Activated naive CD8-positive, alpha-beta T cell treated with anti-CD3 and anti-CD28 coated beads, Interleukin-2, amount 50 U/mL, for 24 hours (primary cell): ENCODE measurements around the gene ALKBH5.

Experiments
- ATAC-seq: fragments of 150-1000 bp; cut with Tn5 transposase; one replicate; pipeline ENCODE4 v1.10.0; 2021
- DNase-seq: peaks from one replicate; pipeline ENCODE4 v3.0.0; 2021
- H3K27ac Mint-ChIP-seq: one replicate; pipeline ENCODE4 v1.8.0; 2021; ENCODE audit warnings: mild to moderate bottlenecking, mixed read lengths
- H3K27me3 Mint-ChIP-seq: one replicate; pipeline ENCODE4 v1.8.0; 2021; ENCODE audit warnings: mixed read lengths
- H3K36me3 Mint-ChIP-seq: one replicate; pipeline ENCODE4 v1.8.0; 2021; ENCODE audit warnings: low read depth, mixed read lengths
- H3K4me1 Mint-ChIP-seq: one replicate; pipeline ENCODE4 v1.8.0; 2021; ENCODE audit warnings: mixed read lengths
- H3K4me3 Mint-ChIP-seq: one replicate; pipeline ENCODE4 v1.8.0; 2021; ENCODE audit warnings: mild to moderate bottlenecking, moderate library complexity, mixed read lengths
- H3K9me3 Mint-ChIP-seq: one replicate; pipeline ENCODE4 v1.8.0; 2021; ENCODE audit warnings: mixed read lengths

Gene ALKBH5

DNA sequence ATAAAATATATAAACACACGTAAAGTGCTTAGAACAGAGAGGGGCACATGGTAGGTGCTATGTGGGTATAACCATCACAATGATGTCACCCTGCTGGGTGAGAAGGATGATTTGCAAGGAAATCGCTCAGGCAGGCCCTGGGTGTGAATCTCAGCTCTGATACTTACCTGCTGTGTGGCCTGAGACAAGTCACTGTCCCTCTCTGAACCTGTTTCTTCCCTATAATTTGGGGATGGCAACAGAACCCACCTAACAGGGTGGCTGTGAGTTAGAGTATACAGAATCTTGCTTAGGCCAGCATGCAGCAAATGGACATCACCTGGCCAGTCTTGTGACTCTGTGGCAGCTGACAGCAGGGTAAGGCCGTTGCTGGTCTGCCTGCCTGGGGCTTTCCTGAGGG lies 36.6 kb upstream of the ALKBH5 start:
- H3K4me3 Mint-ChIP-seq, result no peak overlapping the region
- no peak overlapping the region for H3K27ac Mint-ChIP-seq
- H3K36me3 Mint-ChIP-seq, result no peaks in the 10 kb centered on the region
- no peaks in the 10 kb centered on the region for H3K27me3 Mint-ChIP-seq
- H3K4me1 Mint-ChIP-seq, result no peaks in the 10 kb centered on the region
- no peak for ATAC-seq
- H3K9me3 Mint-ChIP-seq, result no peaks in the 10 kb centered on the region
- DNase-seq, result no peak

DNA sequence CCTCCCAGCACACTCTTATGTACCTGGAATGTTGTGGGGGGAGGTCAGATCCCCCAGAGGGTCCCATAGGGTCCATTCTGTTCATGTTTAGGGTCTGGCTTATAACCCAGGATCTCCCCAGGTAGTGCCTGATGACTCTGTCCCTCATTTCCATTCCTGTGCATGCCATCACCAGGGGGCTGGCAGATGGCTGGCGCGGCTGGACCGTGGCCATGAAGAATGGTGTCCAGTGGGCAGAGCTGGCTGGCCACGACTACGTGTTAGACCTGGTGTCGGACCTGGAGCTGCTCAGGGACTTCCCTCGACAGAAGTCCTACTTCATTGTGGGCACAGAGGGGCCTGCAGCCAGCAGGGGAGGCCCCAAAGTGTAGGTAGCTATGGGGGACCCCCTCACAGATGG lies 35.0 kb upstream of the ALKBH5 start:
- Mint-ChIP-seq H3K36me3 (no peaks in the 10 kb centered on the region), H3K27me3 (no peaks in the 10 kb centered on the region), H3K4me1 (peaks cover 4% of the 10 kb centered on the region), H3K9me3 (no peaks in the 10 kb centered on the region), H3K27ac (no peak overlapping the region), H3K4me3 (no peak overlapping the region)
- no peak for ATAC-seq
- DNase-seq, result no peak

DNA sequence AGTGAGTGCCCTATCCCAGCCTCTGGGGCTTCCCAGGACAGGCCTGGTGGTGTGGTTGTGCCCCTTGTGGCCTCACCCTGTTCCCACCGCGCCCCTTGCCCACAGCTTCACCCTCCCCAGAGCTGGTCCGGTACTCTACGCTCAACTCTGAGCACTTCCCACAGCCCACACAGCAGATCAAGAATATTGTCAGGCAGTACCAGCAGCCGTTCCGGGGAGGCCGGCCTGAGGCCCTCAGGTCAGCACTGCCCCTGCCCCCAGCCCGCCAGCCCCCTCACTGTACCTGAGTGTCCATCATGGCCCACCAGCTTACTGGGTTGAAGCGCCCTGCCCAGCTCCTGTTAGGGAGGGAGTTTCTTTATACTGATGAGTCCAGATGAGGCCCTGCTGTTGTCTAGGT lies 32.3 kb upstream of the ALKBH5 start:
- Mint-ChIP-seq H3K9me3 (no peaks in the 10 kb centered on the region), H3K4me3 (no peak overlapping the region), H3K4me1 (peaks cover 9% of the 10 kb centered on the region), H3K27ac (no peak overlapping the region), H3K36me3 (no peaks in the 10 kb centered on the region), H3K27me3 (no peaks in the 10 kb centered on the region)
- DNase-seq (no peak), ATAC-seq (no peak)

DNA sequence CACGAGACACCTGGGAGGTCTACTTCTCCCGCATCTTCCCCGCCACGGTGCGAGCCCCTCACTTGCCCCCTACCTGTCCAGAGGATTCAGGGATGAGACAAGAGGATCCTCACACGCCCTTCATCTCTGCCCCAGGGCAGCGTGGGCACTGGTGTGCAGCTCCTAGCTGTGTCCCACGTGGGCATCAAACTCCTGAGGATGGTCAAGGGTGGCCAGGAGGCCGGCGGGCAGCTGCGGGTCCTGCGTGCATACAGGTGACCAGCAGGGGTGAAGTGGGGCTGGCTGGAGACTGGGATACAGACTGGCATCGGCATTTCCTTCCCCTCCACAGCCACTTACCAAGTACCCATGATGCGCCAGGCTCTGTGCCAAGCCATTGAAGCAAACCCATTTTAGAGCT lies 28.4 kb upstream of the ALKBH5 start:
- Mint-ChIP-seq H3K36me3 (no peaks in the 10 kb centered on the region), H3K27me3 (no peaks in the 10 kb centered on the region), H3K4me3 (no peak overlapping the region)

GRCh38 chr17:18156171-18156975 lies 27.3 kb upstream of the ALKBH5 start:
- Mint-ChIP-seq H3K36me3 (no peaks in the 10 kb centered on the region), H3K9me3 (no peaks in the 10 kb centered on the region), H3K4me3 (no peak overlapping the region), H3K27me3 (no peaks in the 10 kb centered on the region), H3K27ac (no peak overlapping the region), H3K4me1 (peaks cover 17% of the 10 kb centered on the region)
- ATAC-seq (no peak), DNase-seq (no peak)

More for the DNA sequence above, 28.4 kb upstream of the ALKBH5 start:
- peaks cover 16% of the 10 kb centered on the region for H3K4me1 Mint-ChIP-seq
- DNase-seq (no peak), ATAC-seq (no peak)
- no peak overlapping the region for H3K27ac Mint-ChIP-seq
- H3K9me3 Mint-ChIP-seq, result no peaks in the 10 kb centered on the region

GRCh38 chr17:18156976-18157280 lies 26.7 kb upstream of the ALKBH5 start:
- H3K36me3 Mint-ChIP-seq, result no peaks in the 10 kb centered on the region
- DNase-seq (no peak), ATAC-seq (no peak)
- no peak overlapping the region for H3K4me3 Mint-ChIP-seq
- H3K4me1 Mint-ChIP-seq, result peaks cover 17% of the 10 kb centered on the region
- no peaks in the 10 kb centered on the region for H3K9me3 Mint-ChIP-seq
- no peak overlapping the region for H3K27ac Mint-ChIP-seq
- no peaks in the 10 kb centered on the region for H3K27me3 Mint-ChIP-seq

DNA sequence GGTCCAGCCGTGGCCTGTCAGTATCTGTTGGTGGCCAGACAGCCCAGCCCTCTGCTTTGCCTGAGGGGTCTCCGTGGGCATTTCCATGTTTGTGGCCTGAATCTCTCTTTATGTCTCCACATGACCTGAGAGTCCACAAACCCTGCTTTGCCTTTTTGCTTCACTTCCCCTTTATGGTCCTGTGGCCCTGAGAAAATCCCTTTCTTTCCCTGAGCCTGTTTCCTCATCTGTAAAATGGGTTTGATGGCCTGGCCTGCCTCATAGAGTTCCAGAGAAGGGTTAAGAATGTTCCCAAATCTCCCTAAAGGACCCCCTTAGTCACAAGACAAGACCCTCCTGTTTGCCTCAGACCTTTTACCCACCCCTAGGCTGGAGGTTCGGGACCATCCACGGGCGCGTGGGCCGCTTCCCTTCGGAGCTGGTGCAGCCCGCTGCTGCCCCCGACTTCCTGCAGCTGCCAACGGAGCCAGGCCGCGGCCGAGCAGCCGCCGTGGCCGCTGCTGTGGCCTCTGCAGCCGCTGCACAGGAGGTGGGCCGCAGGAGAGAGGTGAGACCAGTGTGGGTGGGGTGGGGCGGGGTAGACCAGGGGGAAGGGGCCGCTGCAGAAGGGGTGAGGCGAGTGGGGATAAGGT lies 26.2 kb upstream of the ALKBH5 start:
- Mint-ChIP-seq H3K4me3 (peak overlapping the region; percentile 71), H3K27me3 (no peaks in the 10 kb centered on the region), H3K36me3 (no peaks in the 10 kb centered on the region), H3K27ac (peak overlapping the region; percentile 84), H3K4me1 (peaks cover 17% of the 10 kb centered on the region), H3K9me3 (no peaks in the 10 kb centered on the region)
- no peak for DNase-seq
- no peak for ATAC-seq

DNA sequence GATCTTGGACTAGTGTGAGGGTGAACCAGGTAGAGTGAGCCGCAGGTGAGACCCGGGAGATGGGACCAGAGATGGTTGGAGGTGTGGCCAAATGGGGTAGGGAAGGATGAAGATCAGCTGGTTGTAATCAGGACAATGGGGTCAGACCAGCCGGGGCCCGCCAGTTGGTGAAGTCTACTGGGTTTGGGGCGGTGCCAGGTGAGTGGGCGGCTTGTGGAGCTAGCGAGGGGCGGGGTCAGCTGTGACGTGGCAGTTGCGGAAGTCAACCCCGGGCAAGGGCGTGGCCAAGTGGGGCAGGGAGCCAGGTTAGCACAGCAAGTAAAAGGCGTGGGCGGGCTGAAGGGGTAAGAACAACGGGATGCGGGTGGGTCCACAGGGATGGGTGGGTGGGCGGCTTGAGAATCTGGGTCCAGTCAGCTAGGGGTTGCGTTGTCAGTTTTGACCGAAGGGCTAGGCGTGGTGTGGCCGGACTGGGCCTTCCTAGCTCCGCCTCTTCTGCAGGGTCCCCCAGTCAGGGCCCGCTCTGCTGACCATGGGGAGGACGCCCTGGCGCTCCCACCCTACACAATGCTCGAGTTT lies 25.5 kb upstream of the ALKBH5 start:
- peak; percentile 97 for DNase-seq
- Mint-ChIP-seq H3K4me1 (peaks cover 17% of the 10 kb centered on the region), H3K36me3 (no peaks in the 10 kb centered on the region), H3K27me3 (no peaks in the 10 kb centered on the region), H3K9me3 (no peaks in the 10 kb centered on the region), H3K4me3 (peak overlapping the region; percentile 71), H3K27ac (peak overlapping the region; percentile 84)
- peak; percentile 60 for ATAC-seq

DNA sequence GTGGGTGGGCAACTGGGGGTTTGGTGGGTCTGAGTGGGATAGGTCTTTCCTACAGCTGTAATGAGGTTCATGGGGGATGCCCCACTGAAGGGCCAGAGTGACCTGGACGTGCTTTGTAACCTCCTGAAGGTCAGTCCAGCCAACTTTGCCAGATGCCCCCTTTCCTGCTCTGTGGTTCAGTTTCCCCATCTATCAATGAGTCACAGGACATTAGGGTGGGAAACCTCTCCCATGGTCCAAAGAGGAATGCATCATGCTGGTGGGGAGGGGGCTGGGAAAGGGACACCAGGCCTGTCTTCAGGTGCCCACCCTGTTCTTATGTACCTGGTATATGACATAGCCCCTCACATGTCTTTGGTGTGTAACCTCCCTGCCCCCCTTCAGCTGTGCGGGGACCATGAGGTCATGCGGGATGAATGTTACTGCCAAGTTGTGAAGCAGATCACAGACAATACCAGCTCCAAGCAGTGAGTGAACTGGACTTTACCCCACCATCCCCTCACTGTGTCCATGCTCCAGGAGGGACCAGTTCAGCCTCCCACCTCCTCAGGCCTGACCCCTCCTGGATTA lies 24.0 kb upstream of the ALKBH5 start:
- Mint-ChIP-seq H3K36me3 (no peaks in the 10 kb centered on the region), H3K27me3 (no peaks in the 10 kb centered on the region), H3K9me3 (no peaks in the 10 kb centered on the region), H3K27ac (peak overlapping the region; percentile 27), H3K4me1 (peaks cover 8% of the 10 kb centered on the region), H3K4me3 (no peak overlapping the region)
- ATAC-seq, result no peak
- DNase-seq, result no peak

GRCh38 chr17:18160128-18160856 lies 23.3 kb upstream of the ALKBH5 start:
- H3K9me3 Mint-ChIP-seq, result no peaks in the 10 kb centered on the region
- no peak overlapping the region for H3K27ac Mint-ChIP-seq
- ATAC-seq (no peak), DNase-seq (no peak)
- peaks cover 8% of the 10 kb centered on the region for H3K4me1 Mint-ChIP-seq
- H3K27me3 Mint-ChIP-seq, result no peaks in the 10 kb centered on the region
- no peak overlapping the region for H3K4me3 Mint-ChIP-seq
- no peaks in the 10 kb centered on the region for H3K36me3 Mint-ChIP-seq

GRCh38 chr17:18161207-18162145 lies 22.2 kb upstream of the ALKBH5 start:
- ATAC-seq (no peak), DNase-seq (no peak)
- no peaks in the 10 kb centered on the region for H3K27me3 Mint-ChIP-seq
- no peaks in the 10 kb centered on the region for H3K9me3 Mint-ChIP-seq
- H3K36me3 Mint-ChIP-seq, result no peaks in the 10 kb centered on the region
- H3K4me1 Mint-ChIP-seq, result peaks cover 8% of the 10 kb centered on the region
- H3K4me3 Mint-ChIP-seq, result no peak overlapping the region
- no peak overlapping the region for H3K27ac Mint-ChIP-seq

DNA sequence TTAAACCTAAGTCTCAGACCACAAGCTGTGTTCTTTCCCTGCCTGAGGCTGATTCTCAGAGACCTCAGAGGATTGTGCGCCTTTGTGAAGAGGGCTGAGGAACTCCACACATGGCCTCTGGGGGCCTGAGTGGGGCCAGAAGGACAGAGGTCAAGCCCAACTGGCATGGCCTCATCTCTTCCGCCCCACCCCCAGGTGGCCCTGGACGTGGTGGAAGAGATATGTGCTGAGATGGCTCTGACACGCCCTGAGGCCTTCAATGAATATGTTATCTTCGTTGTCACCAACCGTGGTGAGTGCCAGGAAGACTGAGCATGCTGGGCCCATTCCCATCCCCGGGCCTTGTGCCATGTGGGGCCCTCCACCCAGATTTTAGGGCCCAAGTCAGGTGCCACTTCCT lies 20.1 kb upstream of the ALKBH5 start:
- Mint-ChIP-seq H3K27ac (no peak overlapping the region), H3K9me3 (no peaks in the 10 kb centered on the region), H3K4me1 (peaks cover 4% of the 10 kb centered on the region), H3K27me3 (no peaks in the 10 kb centered on the region), H3K4me3 (no peak overlapping the region), H3K36me3 (no peaks in the 10 kb centered on the region)
- DNase-seq, result no peak
- no peak for ATAC-seq

GRCh38 chr17:18166894-18167293 lies 16.7 kb upstream of the ALKBH5 start:
- Mint-ChIP-seq H3K4me3 (no peak overlapping the region), H3K36me3 (no peaks in the 10 kb centered on the region), H3K4me1 (no peaks in the 10 kb centered on the region), H3K27ac (no peak overlapping the region), H3K27me3 (no peaks in the 10 kb centered on the region), H3K9me3 (no peaks in the 10 kb centered on the region)
- DNase-seq (no peak), ATAC-seq (no peak)

GRCh38 chr17:18167421-18167820 lies 16.2 kb upstream of the ALKBH5 start:
- Mint-ChIP-seq H3K27me3 (no peaks in the 10 kb centered on the region), H3K4me3 (no peak overlapping the region), H3K27ac (no peak overlapping the region), H3K36me3 (no peaks in the 10 kb centered on the region), H3K4me1 (no peaks in the 10 kb centered on the region), H3K9me3 (no peaks in the 10 kb centered on the region)
- DNase-seq (no peak), ATAC-seq (no peak)
